Neural progenitor cell (in vitro differentiated cells): ENCODE measurements around the gene PRKAR2A.

ENCODE experiments used
- EZH2 ChIP-seq: fragments of 200-600 bp; sonication (generic); IDR thresholded peaks from 2 replicates; pipeline ENCODE4 v1.6.1; 2017; ENCODE audit warnings: antibody characterized with exemption, mild to moderate bottlenecking, moderate library complexity
- TF ChIP-seq, protein P1 (sequence below): fragments of 200-600 bp; sonication (generic); IDR thresholded peaks from 2 replicates; pipeline ENCODE4 v1.5.1; 2017; ENCODE audit warnings: antibody characterized with exemption, mild to moderate bottlenecking

DNA sequence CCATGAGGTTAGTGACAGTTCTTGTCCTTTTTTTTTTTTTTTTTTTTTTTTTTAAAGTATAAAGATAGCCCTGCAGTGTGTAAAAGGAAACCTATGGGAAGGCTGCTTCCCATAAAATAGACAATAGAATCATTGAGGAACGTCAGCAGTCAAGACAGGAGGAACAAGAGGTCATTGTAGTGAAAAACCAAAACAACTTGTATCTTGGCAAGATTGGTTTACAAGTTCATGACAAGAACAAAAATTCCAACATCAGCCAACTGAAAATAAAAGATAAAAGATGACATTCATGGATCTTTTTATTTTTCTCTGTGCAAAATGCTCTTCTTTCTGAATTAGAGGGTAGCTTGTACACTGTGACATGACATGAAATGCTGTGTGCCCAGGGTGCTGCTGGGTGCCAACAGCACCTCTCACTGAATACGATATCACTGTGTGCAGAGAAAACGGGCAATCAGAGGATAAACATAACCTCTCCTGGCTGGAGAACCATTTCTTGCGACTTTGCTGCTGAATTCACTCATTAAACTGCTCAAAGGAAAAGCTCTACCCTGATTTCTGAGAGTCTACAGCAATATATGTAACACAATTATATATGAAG lies 100.6 kb downstream of the PRKAR2A start:
- TF ChIP-seq, protein P1, sequence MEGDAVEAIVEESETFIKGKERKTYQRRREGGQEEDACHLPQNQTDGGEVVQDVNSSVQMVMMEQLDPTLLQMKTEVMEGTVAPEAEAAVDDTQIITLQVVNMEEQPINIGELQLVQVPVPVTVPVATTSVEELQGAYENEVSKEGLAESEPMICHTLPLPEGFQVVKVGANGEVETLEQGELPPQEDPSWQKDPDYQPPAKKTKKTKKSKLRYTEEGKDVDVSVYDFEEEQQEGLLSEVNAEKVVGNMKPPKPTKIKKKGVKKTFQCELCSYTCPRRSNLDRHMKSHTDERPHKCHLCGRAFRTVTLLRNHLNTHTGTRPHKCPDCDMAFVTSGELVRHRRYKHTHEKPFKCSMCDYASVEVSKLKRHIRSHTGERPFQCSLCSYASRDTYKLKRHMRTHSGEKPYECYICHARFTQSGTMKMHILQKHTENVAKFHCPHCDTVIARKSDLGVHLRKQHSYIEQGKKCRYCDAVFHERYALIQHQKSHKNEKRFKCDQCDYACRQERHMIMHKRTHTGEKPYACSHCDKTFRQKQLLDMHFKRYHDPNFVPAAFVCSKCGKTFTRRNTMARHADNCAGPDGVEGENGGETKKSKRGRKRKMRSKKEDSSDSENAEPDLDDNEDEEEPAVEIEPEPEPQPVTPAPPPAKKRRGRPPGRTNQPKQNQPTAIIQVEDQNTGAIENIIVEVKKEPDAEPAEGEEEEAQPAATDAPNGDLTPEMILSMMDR = no peak
- no peak for TF ChIP-seq EZH2
